RWPE1 (cell line): Measurements from ENCODE around the gene GPR156.
A peak's percentile ranks its signal among the peaks of the same experiment; 100 is the strongest.

Experiments used
- CTCF ChIA-PET: fragments of 350-600 bp; sonication (Branson Sonifier 250); formaldehyde crosslinking; extraction: SDS; loops from one replicate; lab custom pipeline; 2021; lab: Yijun Ruan, JAX
- POLR2A ChIA-PET: fragments of 400-600 bp; formaldehyde crosslinking; extraction: SDS; loops from one replicate; lab custom pipeline; 2020; ENCODE audit warnings: antibody characterized with exemption; ENCODE audit not compliant: low non-redundant PET; lab: Yijun Ruan, JAX
- DNase-seq: peaks from one replicate; pipeline ENCODE4 v3.0.0; 2012; ENCODE audit warnings: low spot score
- H3K27ac ChIP-seq: fragments of 450-650 bp; 2 replicates; pipeline ENCODE4 v1.5.1; 2017
- TF ChIP-seq, protein P1 (sequence below): fragments of 450-650 bp; conservative IDR thresholded peaks from 2 replicates; pipeline ENCODE4 v1.5.1; 2017; ENCODE audit warnings: low read depth, mild to moderate bottlenecking

The GPR156 gene

GRCh38 chr3:120145542-120146285, 139.3 kb downstream of the GPR156 start:
- ChIA-PET POLR2A (interaction anchor here (0.7 to 4.4 kb wide), 4 partner anchors 13 to 51 kb away, joined by 4 to 23 read pairs (median 4); partner anchors contain the start of gene GSK3B), CTCF (interaction anchor here (0.6 to 1.0 kb wide), 2 partner anchors 52 to 316 kb away, joined by 3 read pairs; partner anchors contain the start of gene GSK3B)
- peak; percentile 84 for DNase-seq
- TF ChIP-seq, protein P1, sequence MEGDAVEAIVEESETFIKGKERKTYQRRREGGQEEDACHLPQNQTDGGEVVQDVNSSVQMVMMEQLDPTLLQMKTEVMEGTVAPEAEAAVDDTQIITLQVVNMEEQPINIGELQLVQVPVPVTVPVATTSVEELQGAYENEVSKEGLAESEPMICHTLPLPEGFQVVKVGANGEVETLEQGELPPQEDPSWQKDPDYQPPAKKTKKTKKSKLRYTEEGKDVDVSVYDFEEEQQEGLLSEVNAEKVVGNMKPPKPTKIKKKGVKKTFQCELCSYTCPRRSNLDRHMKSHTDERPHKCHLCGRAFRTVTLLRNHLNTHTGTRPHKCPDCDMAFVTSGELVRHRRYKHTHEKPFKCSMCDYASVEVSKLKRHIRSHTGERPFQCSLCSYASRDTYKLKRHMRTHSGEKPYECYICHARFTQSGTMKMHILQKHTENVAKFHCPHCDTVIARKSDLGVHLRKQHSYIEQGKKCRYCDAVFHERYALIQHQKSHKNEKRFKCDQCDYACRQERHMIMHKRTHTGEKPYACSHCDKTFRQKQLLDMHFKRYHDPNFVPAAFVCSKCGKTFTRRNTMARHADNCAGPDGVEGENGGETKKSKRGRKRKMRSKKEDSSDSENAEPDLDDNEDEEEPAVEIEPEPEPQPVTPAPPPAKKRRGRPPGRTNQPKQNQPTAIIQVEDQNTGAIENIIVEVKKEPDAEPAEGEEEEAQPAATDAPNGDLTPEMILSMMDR = no peak
- H3K27ac ChIP-seq = peak overlapping the region; percentile 99

DNA sequence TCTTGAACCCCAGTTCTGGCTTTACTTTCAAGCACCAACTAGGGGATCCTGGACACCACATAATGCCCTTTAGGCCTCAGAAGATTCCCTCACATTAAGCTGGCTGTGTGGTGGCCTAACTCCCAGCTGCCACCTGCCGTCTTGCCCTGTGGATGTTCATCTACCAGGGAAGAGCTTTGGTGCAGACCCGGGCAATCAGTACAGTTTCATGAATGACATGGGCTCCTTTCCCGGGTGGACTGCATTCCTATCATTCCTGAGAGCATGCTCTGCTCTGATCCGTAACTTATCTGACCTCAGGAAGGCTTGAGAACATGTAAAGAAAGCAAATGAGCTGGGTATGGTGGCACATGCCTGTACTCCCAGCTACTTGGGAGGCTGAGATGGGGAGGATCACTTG, 140.8 kb downstream of the GPR156 start:
- peak overlapping the region; percentile 99 for H3K27ac ChIP-seq
- TF ChIP-seq, protein P1 = no peak
- DNase-seq = peak; percentile 68
- CTCF ChIA-PET = no interaction called here
- POLR2A ChIA-PET = interaction anchor here (0.8 to 4.4 kb wide), 2 partner anchors 9 to 50 kb away, joined by 3 to 23 read pairs; partner anchors contain the start of gene GSK3B

DNA sequence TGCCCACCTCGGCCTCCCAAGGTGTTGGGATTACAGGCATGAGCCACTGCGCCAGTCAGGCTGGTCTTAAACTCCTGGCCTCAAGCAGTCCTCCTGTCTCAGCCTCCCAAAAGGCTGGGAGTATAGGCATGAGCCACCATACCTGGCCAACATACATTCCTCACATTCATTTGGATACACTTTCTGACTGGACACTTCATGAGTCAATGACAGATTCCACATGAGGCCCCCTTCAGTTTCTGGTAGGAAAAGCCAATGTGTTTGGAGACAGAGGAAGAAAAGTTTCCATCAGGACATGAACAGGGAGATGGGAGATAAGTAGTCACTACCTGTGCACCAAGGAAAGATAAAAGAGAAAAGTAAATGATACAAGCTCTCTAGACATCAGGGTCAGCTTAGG, 141.3 kb downstream of the GPR156 start:
- ChIA-PET POLR2A (no interaction called here), CTCF (no interaction called here)
- H3K27ac ChIP-seq = peak overlapping the region; percentile 99
- TF ChIP-seq, protein P1 = no peak
- no peak for DNase-seq

DNA sequence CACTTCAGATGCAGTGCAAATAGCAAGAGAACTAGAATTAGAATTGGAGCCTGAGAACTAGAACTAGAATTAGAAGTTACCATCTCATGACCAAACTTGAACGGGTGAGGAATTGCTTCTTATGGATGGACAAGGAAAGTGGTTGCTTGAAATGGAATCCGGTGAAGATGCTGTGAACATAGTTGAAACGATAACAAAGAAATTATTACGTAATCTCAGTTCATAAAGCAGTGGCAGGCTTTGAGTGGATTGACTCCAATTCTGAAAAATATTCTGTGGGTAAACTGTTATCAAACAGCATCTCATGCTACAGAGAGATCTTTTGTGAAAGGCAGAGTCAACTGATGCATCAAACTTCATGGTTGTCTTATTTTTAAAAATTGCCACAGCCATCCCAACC, 142.8 kb downstream of the GPR156 start:
- no peak for DNase-seq
- TF ChIP-seq, protein P1 = no peak
- ChIA-PET CTCF (interaction anchor here (0.8 kb wide), 1 partner anchor 98 kb away, joined by 7 read pairs; no protein-coding TSS in a partner anchor), POLR2A (no interaction called here)
- no peak overlapping the region for H3K27ac ChIP-seq

DNA sequence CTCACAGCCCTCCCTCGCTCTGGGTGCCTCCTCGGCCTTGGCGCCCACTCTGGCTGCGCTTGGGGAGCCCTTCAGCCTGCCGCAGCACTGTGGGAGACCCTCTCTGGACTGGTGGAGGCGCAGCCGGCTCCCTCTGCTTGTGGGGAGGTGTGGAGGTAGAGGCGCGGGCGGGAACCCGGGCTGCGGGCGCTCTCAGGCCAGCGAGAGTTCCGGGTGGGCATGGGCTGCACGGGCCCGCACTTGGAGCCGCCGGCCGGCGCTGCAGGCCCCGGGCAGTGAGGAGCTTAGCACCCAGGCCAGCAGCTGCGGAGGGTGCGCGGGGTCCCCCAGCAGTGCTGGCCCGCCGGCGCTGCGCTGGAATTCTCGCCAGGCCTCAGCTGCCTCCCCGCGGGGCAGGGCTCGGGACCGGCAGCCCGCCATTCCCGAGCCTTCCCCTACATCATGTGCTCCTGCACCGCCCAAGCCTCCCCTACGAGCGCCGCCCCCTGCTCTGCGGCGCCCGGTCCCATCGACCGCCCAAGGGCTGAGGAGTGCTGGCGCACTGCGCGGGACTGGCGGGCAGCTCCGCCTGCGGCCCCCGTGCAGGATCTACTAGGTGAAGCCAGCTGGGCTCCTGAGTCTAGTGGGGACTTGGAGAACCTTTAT, 144.8 kb downstream of the GPR156 start:
- H3K27ac ChIP-seq = peak overlapping the region; percentile 26
- POLR2A ChIA-PET = no interaction called here
- DNase-seq = no peak
- TF ChIP-seq, protein P1 = no peak
- CTCF ChIA-PET = no interaction called here

DNA sequence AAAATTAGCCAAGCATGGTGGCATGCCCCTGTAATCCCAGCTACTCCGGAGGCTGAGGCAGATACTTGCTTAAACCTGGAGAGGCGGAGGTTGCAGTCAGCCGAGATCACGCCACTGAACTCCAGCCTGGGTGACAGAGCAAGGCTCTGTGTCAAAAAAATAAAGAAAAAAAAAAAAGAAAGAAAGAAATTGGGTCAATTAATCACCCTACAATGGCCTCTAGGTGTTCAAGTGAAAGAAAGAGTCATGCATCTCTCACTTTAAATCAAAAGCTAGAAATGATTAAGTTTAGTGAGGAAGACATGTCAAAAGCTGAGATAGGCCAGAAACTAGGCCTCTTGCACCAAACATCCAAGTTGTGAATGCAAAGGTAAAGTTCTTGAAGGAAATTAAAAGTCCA, 145.9 kb downstream of the GPR156 start:
- DNase-seq = no peak
- H3K27ac ChIP-seq = 0 out of 2 replicates have a peak overlapping the region, but pooled peaks have one; percentile 24
- CTCF ChIA-PET = no interaction called here
- TF ChIP-seq, protein P1 = no peak
- POLR2A ChIA-PET = no interaction called here
